ENCODE measurements around the gene TMPRSS15. TPM values are rescaled to one million over a fixed set of nuclear protein-coding genes. Genes with fewer than 3 reads are reported as not detected.

Gene TMPRSS15
- polyA plus RNA-seq, 4 donors: 27.0 to 98.9 (median 56.6) TPM; not detected in 1

Other genes starting within 250 kb of the TMPRSS15 start
- gene CHODL, start 159.0 kb downstream of the TMPRSS15 start, polyA plus RNA-seq: under 1 TPM in 3 of 4 donors, not detected in 1; 0.16 to 0.97 (median 0.22) TPM

Data from small intestine (tissue), 4 donors.